ENCODE data around the gene ACD. TPM values are rescaled to one million over a fixed set of nuclear protein-coding genes. Genes with fewer than 3 reads are reported as not detected.

Gene ACD
- total RNA-seq, 1 experiment from 2014 or later: 41.3 TPM

- TF ChIP-seq AFF4 (CRISPR knock-in tag; IDR thresholded peaks at IDR 0.05; ENCODE audit: borderline replicate concordance) (no peak), NR1H2 (CRISPR knock-in tag; IDR thresholded peaks at IDR 0.05) (no peak), TP53 (CRISPR knock-in tag; IDR thresholded peaks at IDR 0.05) (no peak), HMGXB4 (CRISPR knock-in tag; IDR thresholded peaks at IDR 0.05) (no peak), PREB (CRISPR knock-in tag; IDR thresholded peaks at IDR 0.05; ENCODE audit: borderline replicate concordance) (no peak), CBFB (CRISPR knock-in tag; IDR thresholded peaks at IDR 0.05; ENCODE audit: low read depth) (no peak), KAT7 (CRISPR knock-in tag; IDR thresholded peaks at IDR 0.05; ENCODE audit: borderline replicate concordance) (no peak), ETV6 (CRISPR knock-in tag; IDR thresholded peaks at IDR 0.05) (no peak), MXD4 (CRISPR knock-in tag; IDR thresholded peaks at IDR 0.05; ENCODE audit: borderline replicate concordance) (no peak), HMGA2 (CRISPR knock-in tag; IDR thresholded peaks at IDR 0.05) (no peak)
Observed at GRCh38 chr16:67677712-67678111, 17.7 kb upstream of the ACD start (continued).

- Mint-ChIP-seq H3K4me3 (no peak overlapping the region), H3K27ac (no peak overlapping the region), H3K4me1 (no peaks in the 10 kb centered on the region; the same call in 1 of the 2 replicates), H3K9me3 (no peaks in the 10 kb centered on the region), H3K27me3 (ENCODE audit: low read depth) (no peaks in the 10 kb centered on the region), H3K36me3 (no peaks in the 10 kb centered on the region)
- TF ChIP-seq SOX15 (CRISPR knock-in tag; IDR thresholded peaks at IDR 0.05) (no peak), CREB1 (CRISPR knock-in tag; IDR thresholded peaks at IDR 0.05) (no peak), ZNF416 (CRISPR knock-in tag; IDR thresholded peaks at IDR 0.05) (no peak)
- POLR2A ChIA-PET: no interaction called here
- ATAC-seq: no peak
- no peak for DNase-seq (ENCODE audit: low spot score)
- CTCF ChIA-PET: interaction anchor here (0.8 to 1.6 kb wide), 2 partner anchors 14 to 140 kb away, joined by 4 to 5 read pairs; no protein-coding TSS in a partner anchor
Observed at GRCh38 chr16:67676939-67677338, 16.9 kb upstream of the ACD start.

GRCh38 chr16:67676516-67676915, 16.5 kb upstream of the ACD start:
- ChIA-PET CTCF (interaction anchor here (0.8 to 1.6 kb wide), 2 partner anchors 13 to 140 kb away, joined by 4 to 5 read pairs; no protein-coding TSS in a partner anchor), POLR2A (interaction anchor here (0.6 kb wide), 1 partner anchor 19 kb away, joined by 4 read pairs; no protein-coding TSS in a partner anchor)
- Mint-ChIP-seq H3K4me1 (no peaks in the 10 kb centered on the region; the same call in 1 of the 2 replicates), H3K27ac (no peak overlapping the region), H3K27me3 (ENCODE audit: low read depth) (no peaks in the 10 kb centered on the region), H3K36me3 (no peaks in the 10 kb centered on the region), H3K4me3 (no peak overlapping the region), H3K9me3 (no peaks in the 10 kb centered on the region)
- DNase-seq (ENCODE audit: low spot score) (no peak), ATAC-seq (no peak)
- TF ChIP-seq ELF4 (CRISPR knock-in tag; IDR thresholded peaks at IDR 0.05; ENCODE audit: low read depth) (no peak), NFYB (CRISPR knock-in tag; conservative IDR thresholded peaks at IDR 0.05; ENCODE audit: low read depth) (no peak), ZNF423 (CRISPR knock-in tag; IDR thresholded peaks at IDR 0.05) (no peak), ZNF263 (CRISPR knock-in tag; IDR thresholded peaks at IDR 0.05; ENCODE audit: low read depth) (no peak), ZBTB43 (CRISPR knock-in tag; IDR thresholded peaks at IDR 0.05) (no peak), ZNF232 (CRISPR knock-in tag; IDR thresholded peaks at IDR 0.05) (no peak), RORB (CRISPR knock-in tag; IDR thresholded peaks at IDR 0.05) (no peak)

All from WTC11 (cell line).